IMR-90 (cell line): ENCODE data around the gene HOXB2.

ENCODE experiments used
- BHLHE40 ChIP-seq: fragments of 150-350 bp; IDR thresholded peaks from 2 replicates; pipeline ENCODE4 v1.6.1; 2016; ENCODE audit warnings: mild to moderate bottlenecking, low read depth, low read length
- CTCF ChIP-seq: conservative IDR thresholded peaks from 2 replicates; pipeline ENCODE4 v1.5.1; 2012; ENCODE audit warnings: mild to moderate bottlenecking, low read depth, low read length, improper control_type of control experiment

- TF ChIP-seq CTCF = no peak
- no peak for TF ChIP-seq BHLHE40
Measured at GRCh38 chr17:48513097-48513496, 31.8 kb downstream of the HOXB2 start.
